K562 (cell line): ENCODE data around the gene CLDN7. TPM values are rescaled to one million over a fixed set of nuclear protein-coding genes. Genes with fewer than 3 reads are reported as not detected.
A peak's percentile ranks its signal among the peaks of the same experiment; 100 is the strongest.

Experiments
- AFF1 ChIP-seq, 2 experiments: fragments of 450-650 bp; IDR thresholded peaks; 2 replicates each; pipeline ENCODE4 v1.6.1; 2018; ENCODE audit warnings: mild to moderate bottlenecking in 2 of 2, low read depth in 1 of 2; ENCODE audit not compliant: partially characterized antibody in 2 of 2
- ELF4 ChIP-seq: fragments of 450-650 bp; formaldehyde crosslinking; IDR thresholded peaks from 2 replicates; pipeline ENCODE4 v1.4.0; 2022; ENCODE audit warnings: missing genetic modification characterization
- FOXP1 ChIP-seq: sonication (generic); formaldehyde crosslinking; IDR thresholded peaks from 2 replicates; pipeline ENCODE4 v1.8.0; 2022; ENCODE audit warnings: mild to moderate bottlenecking, missing genetic modification reagents
- HDAC1 ChIP-seq, 2 experiments: fragments of 450-650 bp; IDR thresholded peaks; 2 replicates each; pipeline ENCODE4 v1.6.1; 2016 to 2017; ENCODE audit warnings: inconsistent platforms in 1 of 2, mild to moderate bottlenecking in 1 of 2, moderate library complexity in 1 of 2
- MTA2 ChIP-seq: fragments of 450-650 bp; IDR thresholded peaks from 2 replicates; pipeline ENCODE4 v1.6.1; 2016; ENCODE audit warnings: low read depth
- NCOA1 ChIP-seq: fragments of 450-650 bp; IDR thresholded peaks from 2 replicates; pipeline ENCODE4 v1.6.1; 2016; ENCODE audit warnings: low read depth
- NFIC ChIP-seq: fragments of 450-650 bp; IDR thresholded peaks from 2 replicates; pipeline ENCODE4 v1.6.1; 2017; ENCODE audit warnings: mild to moderate bottlenecking, inconsistent platforms
- NKRF ChIP-seq: fragments of 450-650 bp; IDR thresholded peaks from 2 replicates; pipeline ENCODE4 v1.6.1; 2016; ENCODE audit warnings: borderline replicate concordance
- PHF20 ChIP-seq: fragments of 450-650 bp; IDR thresholded peaks from 2 replicates; pipeline ENCODE4 v1.6.1; 2018; ENCODE audit not compliant: partially characterized antibody
- PURB ChIP-seq: sonication (generic); formaldehyde crosslinking; IDR thresholded peaks from 2 replicates; pipeline ENCODE4 v1.9.0; 2021; ENCODE audit warnings: low read depth, mild to moderate bottlenecking, missing genetic modification reagents
- SMARCE1 ChIP-seq: fragments of 450-650 bp; IDR thresholded peaks from 2 replicates; pipeline ENCODE4 v1.7.1; 2016; ENCODE audit warnings: mild to moderate bottlenecking
- TRIM24 ChIP-seq, 2 experiments: fragments of 450-650 bp; IDR thresholded peaks; 2 replicates each; pipeline ENCODE4 v1.6.1; 2016
- ZNF121 ChIP-seq: sonication (generic); formaldehyde crosslinking; conservative IDR thresholded peaks from 2 replicates; pipeline ENCODE4 v1.8.0; 2022; ENCODE audit warnings: missing genetic modification reagents
- ZNF24 ChIP-seq: fragments of 450-650 bp; IDR thresholded peaks from 2 replicates; pipeline ENCODE4 v1.6.1; 2016
- ZNF277 ChIP-seq: fragments of 250-450 bp; sonication (Bioruptor Pico); IDR thresholded peaks from 2 replicates; pipeline ENCODE4 v1.8.0; 2022; ENCODE audit warnings: inconsistent platforms, mild to moderate bottlenecking, moderate library complexity, borderline replicate concordance
- ZNF316 ChIP-seq: fragments of 450-650 bp; IDR thresholded peaks from 2 replicates; pipeline ENCODE4 v1.6.1; 2016
- polyA plus RNA-seq, 8 experiments: library from polyadenylated mRNA; depleted of rRNA in 4 of 8; stranded (reverse) in 5 of 8; unstranded in 3 of 8; fragments of >200 nt; fragmentation: Nextera tagmentation in 2 of 8; fragmentation: Illumina TruSeq in 1 of 8; extraction: Ambion mirVana in 2 of 8; extraction: Trizol in 1 of 8; gene quantifications; 2 replicates each; pipeline versions ENCODE4 v1.2.1 to v1.2.3, GENCODE V29; 2011 to 2014; ENCODE audit warnings: inconsistent platforms in 1 of 8, missing spikeins in 1 of 8
- total RNA-seq, 7 experiments: library from RNA; depleted of rRNA in 6 of 7; stranded (reverse); fragments of >200 nt in 6 of 7; fragmentation: Illumina TruSeq in 2 of 7; extraction: Trizol in 2 of 7; gene quantifications; 2 replicates each; pipeline versions ENCODE4 v1.2.1 to v1.2.3, GENCODE V29; 2011 to 2021; ENCODE audit warnings: low replicate concordance in 1 of 7

The CLDN7 gene
- total and polyA plus RNA-seq, 9 of the 15 experiments (the other 6 are each of a cell fraction or from before 2014, with no cell fraction given) = 2.2 to 14.5 (median 7.6) TPM

- TF ChIP-seq AFF1 (IDR thresholded peaks at IDR 0.05; ENCODE audit: low read depth in 1 of 2, partially characterized antibody in 2 of 2) (peak in 1 of 2 experiments; percentile 69), MTA2 (0 out of 2 replicates have a peak, but pooled peaks have one; percentile 34), ZNF316 (no peak), ZNF24 (no peak), PHF20 (peak; percentile 50), PURB (CRISPR knock-in tag) (no peak), NFIC (no peak), HDAC1 (IDR thresholded peaks at IDR 0.05) (peak in 1 of 2 experiments; percentile 81; a peak in 2 of 4 replicates), NKRF (peak; percentile 27; the same call in 1 of the 2 replicates), ZNF277 (CRISPR knock-in tag) (no peak), ZNF121 (CRISPR knock-in tag) (no peak), ELF4 (peak; percentile 83), FOXP1 (0 out of 2 replicates have a peak, but pooled peaks have one; percentile 53), NCOA1 (peak; percentile 37; the same call in 1 of the 2 replicates), TRIM24 (IDR thresholded peaks at IDR 0.05) (peak in 1 of 2 experiments; percentile 53; a peak in 2 of 4 replicates), SMARCE1 (peak; percentile 64; the same call in 1 of the 2 replicates)
These were observed 890 bp upstream of the CLDN7 start (continued) for GRCh38 chr17:7262935-7263800.
